H9 (cell line): ENCODE data around the gene SPEM3. TPM values are rescaled to one million over a fixed set of nuclear protein-coding genes. Genes with fewer than 3 reads are reported as not detected.

Experiments used
- DNase-seq: peaks from one replicate; pipeline ENCODE4 v3.0.0-alpha.2; 2017
- H2AFZ ChIP-seq: one replicate; pipeline ENCODE4 v1.6.1; 2013; ENCODE audit warnings: mild to moderate bottlenecking, low read length, control low read depth, moderate library complexity
- H2AK5ac ChIP-seq: 2 replicates; pipeline ENCODE4 v1.6.1; 2013; ENCODE audit warnings: low read length, control low read depth, mixed read lengths; ENCODE audit not compliant: insufficient read length
- H2BK120ac ChIP-seq: one replicate; pipeline ENCODE4 v1.6.1; 2013; ENCODE audit warnings: low read depth, mild to moderate bottlenecking, low read length, control low read depth, inconsistent platforms; ENCODE audit not compliant: poor library complexity, severe bottlenecking
- H2BK12ac ChIP-seq: 2 replicates; pipeline ENCODE4 v1.6.1; 2013; ENCODE audit warnings: low read length, control low read depth, mixed read lengths, low read depth; ENCODE audit not compliant: insufficient read length
- H2BK15ac ChIP-seq: 2 replicates; pipeline ENCODE4 v1.6.1; 2013; ENCODE audit warnings: low read depth, low read length, control low read depth
- H2BK20ac ChIP-seq: one replicate; pipeline ENCODE4 v1.6.1; 2013; ENCODE audit warnings: low read depth, mild to moderate bottlenecking, low read length, control low read depth, inconsistent platforms; ENCODE audit not compliant: poor library complexity, severe bottlenecking
- H2BK5ac ChIP-seq: 2 replicates; pipeline ENCODE4 v1.6.1; 2013; ENCODE audit warnings: low read length, control low read depth, mixed read lengths; ENCODE audit not compliant: insufficient read length
- H3K14ac ChIP-seq: 2 replicates; pipeline ENCODE4 v1.6.1; 2013; ENCODE audit warnings: low read length, control low read depth; ENCODE audit not compliant: insufficient read depth
- H3K18ac ChIP-seq: 2 replicates; pipeline ENCODE4 v1.6.1; 2013; ENCODE audit warnings: low read depth, mild to moderate bottlenecking, mixed read lengths, low read length, control low read depth; ENCODE audit not compliant: insufficient read length
- H3K23ac ChIP-seq: 2 replicates; pipeline ENCODE4 v1.6.1; 2013; ENCODE audit warnings: low read length, control low read depth, mixed read lengths, low read depth; ENCODE audit not compliant: insufficient read length
- H3K23me2 ChIP-seq: 2 replicates; pipeline ENCODE4 v1.6.1; 2013; ENCODE audit warnings: low read depth, mild to moderate bottlenecking, mixed read lengths, low read length, control low read depth; ENCODE audit not compliant: insufficient read length, poor library complexity, severe bottlenecking
- H3K27ac ChIP-seq: 2 replicates; pipeline ENCODE4 v1.5.1; 2013; ENCODE audit warnings: low read length, control low read depth, mixed read lengths, low read depth; ENCODE audit not compliant: insufficient read length
- H3K27me3 ChIP-seq: 2 replicates; pipeline ENCODE4 v1.6.1; 2013; ENCODE audit warnings: low read length, control low read depth, inconsistent platforms; ENCODE audit not compliant: insufficient read depth
- H3K4ac ChIP-seq: 2 replicates; pipeline ENCODE4 v1.6.1; 2013; ENCODE audit warnings: low read depth, mild to moderate bottlenecking, control low read depth, inconsistent platforms, low read length, moderate library complexity
- H3K4me1 ChIP-seq: 2 replicates; pipeline ENCODE4 v1.6.1; 2013; ENCODE audit warnings: low read length, control low read depth, inconsistent platforms; ENCODE audit not compliant: insufficient read depth
- H3K4me2 ChIP-seq: 2 replicates; pipeline ENCODE4 v1.6.1; 2013; ENCODE audit warnings: low read length, control low read depth, mixed read lengths; ENCODE audit not compliant: insufficient read length, insufficient read depth
- H3K56ac ChIP-seq: 2 replicates; pipeline ENCODE4 v1.6.1; 2013; ENCODE audit warnings: low read depth, mild to moderate bottlenecking, mixed read lengths, low read length, control low read depth; ENCODE audit not compliant: insufficient read length
- H3K79me1 ChIP-seq: 2 replicates; pipeline ENCODE4 v1.6.1; 2013; ENCODE audit warnings: low read depth, mild to moderate bottlenecking, moderate library complexity, low read length, control low read depth, inconsistent platforms; ENCODE audit not compliant: insufficient read depth, poor library complexity, severe bottlenecking
- H3K79me2 ChIP-seq: 2 replicates; pipeline ENCODE4 v1.6.1; 2013; ENCODE audit warnings: low read length, control low read depth, inconsistent platforms; ENCODE audit not compliant: insufficient read depth
- H3K9ac ChIP-seq: 2 replicates; pipeline ENCODE4 v1.6.1; 2013; ENCODE audit warnings: low read length, control low read depth, mixed read lengths; ENCODE audit not compliant: insufficient read length; ENCODE audit errors: extremely low read depth
- H3K9me3 ChIP-seq: one replicate; pipeline ENCODE4 v1.6.1; 2013; ENCODE audit warnings: low read depth, low read length, inconsistent platforms; ENCODE audit not compliant: control insufficient read depth
- H3T11ph ChIP-seq: one replicate; pipeline ENCODE4 v1.6.1; 2013; ENCODE audit warnings: mild to moderate bottlenecking, low read length, control low read depth, inconsistent platforms
- H4K20me1 ChIP-seq: one replicate; pipeline ENCODE4 v1.6.1; 2013; ENCODE audit not compliant: control insufficient read depth, insufficient read length, insufficient read depth
- H4K5ac ChIP-seq: 2 replicates; pipeline ENCODE4 v1.6.1; 2013; ENCODE audit warnings: low read depth, mild to moderate bottlenecking, mixed read lengths, low read length, control low read depth; ENCODE audit not compliant: insufficient read length
- H4K8ac ChIP-seq: replicated peaks from 2 replicates; pipeline ENCODE4 v1.6.1; 2013; ENCODE audit warnings: low read length, control low read depth, mixed read lengths, low read depth; ENCODE audit not compliant: insufficient read length
- H4K91ac ChIP-seq: 2 replicates; pipeline ENCODE4 v1.6.1; 2013; ENCODE audit warnings: low read depth, mild to moderate bottlenecking, moderate library complexity, mixed read lengths, low read length, control low read depth; ENCODE audit not compliant: insufficient read length
- H3K27ac Mint-ChIP-seq, 3 experiments: 2 replicates in 2 of 3; 3 replicates in 1 of 3; pipeline ENCODE4 v1.8.0; 2020 to 2021; ENCODE audit warnings: mixed read lengths in 3 of 3, mild to moderate bottlenecking in 1 of 3, moderate library complexity in 1 of 3
- H3K27me3 Mint-ChIP-seq: 2 replicates; pipeline ENCODE4 v1.8.0; 2021; ENCODE audit warnings: low read depth, mild to moderate bottlenecking, moderate library complexity, mixed read lengths
- H3K36me3 Mint-ChIP-seq, 3 experiments: 2 replicates in 2 of 3; 3 replicates in 1 of 3; pipeline ENCODE4 v1.8.0; 2020 to 2021; ENCODE audit warnings: low read depth in 3 of 3, mixed read lengths in 3 of 3; ENCODE audit not compliant: insufficient read depth in 1 of 3
- H3K4me1 Mint-ChIP-seq, 2 experiments: 2 replicates each; pipeline ENCODE4 v1.8.0; 2020; ENCODE audit warnings: mixed read lengths in 2 of 2
- H3K4me3 Mint-ChIP-seq, 2 experiments: 2 replicates in 1 of 2; 3 replicates in 1 of 2; pipeline ENCODE4 v1.8.0; 2020 to 2021; ENCODE audit warnings: mild to moderate bottlenecking in 2 of 2, mixed read lengths in 2 of 2, moderate library complexity in 1 of 2
- H3K9me3 Mint-ChIP-seq, 2 experiments: 2 replicates in 1 of 2; 3 replicates in 1 of 2; pipeline ENCODE4 v1.8.0; 2020; ENCODE audit warnings: mild to moderate bottlenecking in 2 of 2, mixed read lengths in 2 of 2, moderate library complexity in 1 of 2
- WGBS: extraction: QIAGEN DNeasy Blood & Tissue Kit; methylation state at CpG from one replicate; pipeline ENCODE4 v1.1.7; 2013; ENCODE audit warnings: missing lambda C conversion rate, low lambda C conversion rate, mixed read lengths; ENCODE audit not compliant: insufficient read length; ENCODE audit errors: extremely low coverage; 5-methylcytosine and 5-hydroxymethylcytosine counted together
- total RNA-seq: library from RNA; stranded (reverse); gene quantifications from 2 replicates; pipeline ENCODE4 v1.2.1, GENCODE V29; 2021
- TF ChIP-seq, protein P1 (sequence below): fragments of 200-600 bp; sonication (generic); conservative IDR thresholded peaks from 3 replicates; pipeline ENCODE4 v1.8.0; 2021; ENCODE audit warnings: antibody characterized with exemption, mild to moderate bottlenecking

The SPEM3 gene
- total RNA-seq, 1 experiment from 2014 or later = not detected

DNA sequence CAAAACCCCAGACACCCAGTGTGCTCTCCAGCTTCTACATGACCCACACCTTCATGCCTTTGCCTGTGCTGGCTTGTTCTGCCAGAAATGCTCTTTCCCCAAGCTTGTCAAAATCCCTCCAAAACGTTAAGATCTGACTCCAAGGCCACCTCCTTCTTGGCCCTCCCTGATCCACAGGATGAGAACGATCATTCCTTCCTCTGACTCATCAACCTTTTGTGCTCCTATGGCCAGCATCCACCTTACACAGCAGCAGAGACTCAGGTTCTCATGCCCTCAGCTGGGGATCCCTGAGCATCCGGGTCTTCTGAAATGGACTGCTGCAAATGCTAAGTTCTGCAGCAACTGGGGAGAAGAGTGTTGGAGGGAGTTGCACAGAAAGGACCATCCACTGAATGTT is 47.8 kb downstream of the SPEM3 start:
- Histone ChIP-seq H2AK5ac (no peak overlapping the region), H4K5ac (no peak overlapping the region), H3K79me2 (peaks cover 5% of the 10 kb centered on the region; the same call in 1 of the 2 replicates), H3K56ac (no peak overlapping the region), H3K27me3 (no peaks in the 10 kb centered on the region), H3K9ac (peak overlapping the region; percentile 29), H3K4ac (no peak overlapping the region), H3K4me2 (no peak overlapping the region), H3K23ac (no peak overlapping the region), H2BK12ac (no peak overlapping the region), H4K91ac (no peak overlapping the region), H2BK120ac (no peak overlapping the region), H3T11ph (no peak overlapping the region), H2AFZ (no peak overlapping the region), H3K23me2 (peaks cover 4% of the 10 kb centered on the region), H3K9me3 (no peaks in the 10 kb centered on the region), H3K4me1 (peaks cover 8% of the 10 kb centered on the region; the same call in 1 of the 2 replicates), H3K18ac (no peak overlapping the region), H3K79me1 (peaks cover 3% of the 10 kb centered on the region), H4K20me1 (peaks cover 6% of the 10 kb centered on the region), H4K8ac (no peak overlapping the region), H3K14ac (no peak overlapping the region), H2BK20ac (no peak overlapping the region), H3K27ac (no peak overlapping the region), H2BK5ac (no peak overlapping the region), H2BK15ac (no peak overlapping the region)
- no peaks in the 10 kb centered on the region; a peak in 1 of 5 replicates for H3K9me3 Mint-ChIP-seq
- H3K36me3 Mint-ChIP-seq = peaks cover 0 to 4% (median 0%) of the 10 kb centered on the region in 3 experiments; a peak in 1 of 7 replicates
- TF ChIP-seq, protein P1, sequence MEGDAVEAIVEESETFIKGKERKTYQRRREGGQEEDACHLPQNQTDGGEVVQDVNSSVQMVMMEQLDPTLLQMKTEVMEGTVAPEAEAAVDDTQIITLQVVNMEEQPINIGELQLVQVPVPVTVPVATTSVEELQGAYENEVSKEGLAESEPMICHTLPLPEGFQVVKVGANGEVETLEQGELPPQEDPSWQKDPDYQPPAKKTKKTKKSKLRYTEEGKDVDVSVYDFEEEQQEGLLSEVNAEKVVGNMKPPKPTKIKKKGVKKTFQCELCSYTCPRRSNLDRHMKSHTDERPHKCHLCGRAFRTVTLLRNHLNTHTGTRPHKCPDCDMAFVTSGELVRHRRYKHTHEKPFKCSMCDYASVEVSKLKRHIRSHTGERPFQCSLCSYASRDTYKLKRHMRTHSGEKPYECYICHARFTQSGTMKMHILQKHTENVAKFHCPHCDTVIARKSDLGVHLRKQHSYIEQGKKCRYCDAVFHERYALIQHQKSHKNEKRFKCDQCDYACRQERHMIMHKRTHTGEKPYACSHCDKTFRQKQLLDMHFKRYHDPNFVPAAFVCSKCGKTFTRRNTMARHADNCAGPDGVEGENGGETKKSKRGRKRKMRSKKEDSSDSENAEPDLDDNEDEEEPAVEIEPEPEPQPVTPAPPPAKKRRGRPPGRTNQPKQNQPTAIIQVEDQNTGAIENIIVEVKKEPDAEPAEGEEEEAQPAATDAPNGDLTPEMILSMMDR = no peak
- H3K4me1 Mint-ChIP-seq = peaks cover 35 to 37% of the 10 kb centered on the region in 2 experiments
- WGBS = no CpG with 5 or more reads among the region's 3 CpGs
- DNase-seq = no peak
- no peaks in the 10 kb centered on the region; the same call in 1 of the 2 replicates for H3K27me3 Mint-ChIP-seq
- no peak overlapping the region for H3K4me3 Mint-ChIP-seq
- peak overlapping the region in 2 of 3 experiments; percentile 20 to 90; a peak in 3 of 7 replicates for H3K27ac Mint-ChIP-seq
